ENCODE results near the gene NDFIP1. TPM values are rescaled to one million over a fixed set of nuclear protein-coding genes. Genes with fewer than 3 reads are reported as not detected.

Gene NDFIP1, protein sequence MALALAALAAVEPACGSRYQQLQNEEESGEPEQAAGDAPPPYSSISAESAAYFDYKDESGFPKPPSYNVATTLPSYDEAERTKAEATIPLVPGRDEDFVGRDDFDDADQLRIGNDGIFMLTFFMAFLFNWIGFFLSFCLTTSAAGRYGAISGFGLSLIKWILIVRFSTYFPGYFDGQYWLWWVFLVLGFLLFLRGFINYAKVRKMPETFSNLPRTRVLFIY
- total RNA-seq = 10 to 100 TPM; 50.4 to 61.1 (median 57.1) TPM
- long read RNA-seq, transcript NDFIP1-201 (8 exons, 3,851 nt) = major isoform, 24 of 27 reads
- long read RNA-seq, partial matches to known transcripts = 0 of 27 reads
- long read RNA-seq, other reads (novel, unspliced or antisense) = 3 of 27 reads

GRCh38 chr5:142108432-142109330, at the start of gene NDFIP1:
Gene NDFIP1 (plus strand): TSS chr5:142108779. CDS start chr5:142108975, 196 bp downstream.
- peak; percentile 97 for TF ChIP-seq POLR2A (IDR thresholded peaks at IDR 0.05)
- TF ChIP-seq, protein P1, sequence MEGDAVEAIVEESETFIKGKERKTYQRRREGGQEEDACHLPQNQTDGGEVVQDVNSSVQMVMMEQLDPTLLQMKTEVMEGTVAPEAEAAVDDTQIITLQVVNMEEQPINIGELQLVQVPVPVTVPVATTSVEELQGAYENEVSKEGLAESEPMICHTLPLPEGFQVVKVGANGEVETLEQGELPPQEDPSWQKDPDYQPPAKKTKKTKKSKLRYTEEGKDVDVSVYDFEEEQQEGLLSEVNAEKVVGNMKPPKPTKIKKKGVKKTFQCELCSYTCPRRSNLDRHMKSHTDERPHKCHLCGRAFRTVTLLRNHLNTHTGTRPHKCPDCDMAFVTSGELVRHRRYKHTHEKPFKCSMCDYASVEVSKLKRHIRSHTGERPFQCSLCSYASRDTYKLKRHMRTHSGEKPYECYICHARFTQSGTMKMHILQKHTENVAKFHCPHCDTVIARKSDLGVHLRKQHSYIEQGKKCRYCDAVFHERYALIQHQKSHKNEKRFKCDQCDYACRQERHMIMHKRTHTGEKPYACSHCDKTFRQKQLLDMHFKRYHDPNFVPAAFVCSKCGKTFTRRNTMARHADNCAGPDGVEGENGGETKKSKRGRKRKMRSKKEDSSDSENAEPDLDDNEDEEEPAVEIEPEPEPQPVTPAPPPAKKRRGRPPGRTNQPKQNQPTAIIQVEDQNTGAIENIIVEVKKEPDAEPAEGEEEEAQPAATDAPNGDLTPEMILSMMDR (IDR thresholded peaks at IDR 0.05) = peak; percentile 24 to 34 (median 28)
- intact Hi-C loops (cut with DNase I) = no loop called here
- H3K4me1 ChIP-seq = peaks cover 0 to 20% (median 8%) of the 10 kb centered on the region in 4 donors
- H3K4me3 ChIP-seq = peak within 1 kb of the TSS; percentile 75 to 91 (median 83)
- no peaks in the 10 kb centered on the region for H3K27me3 ChIP-seq
- peak within 1 kb of the TSS; percentile 97 to 99 (median 98) for H3K27ac ChIP-seq
- ATAC-seq = peak; percentile 96 to 99 (median 97)
- no peaks in the 10 kb centered on the region for H3K9me3 ChIP-seq
- whole genome bisulfite sequencing (ENCODE audit: insufficient coverage, low coverage, low lambda C conversion rate, missing lambda C conversion rate) = 0% methylated on average over 15 of the region's 103 CpGs
- H3K36me3 ChIP-seq = no peaks in the 10 kb centered on the region
- DNase-seq = peak; percentile 92 to 93 (median 93)

DNA sequence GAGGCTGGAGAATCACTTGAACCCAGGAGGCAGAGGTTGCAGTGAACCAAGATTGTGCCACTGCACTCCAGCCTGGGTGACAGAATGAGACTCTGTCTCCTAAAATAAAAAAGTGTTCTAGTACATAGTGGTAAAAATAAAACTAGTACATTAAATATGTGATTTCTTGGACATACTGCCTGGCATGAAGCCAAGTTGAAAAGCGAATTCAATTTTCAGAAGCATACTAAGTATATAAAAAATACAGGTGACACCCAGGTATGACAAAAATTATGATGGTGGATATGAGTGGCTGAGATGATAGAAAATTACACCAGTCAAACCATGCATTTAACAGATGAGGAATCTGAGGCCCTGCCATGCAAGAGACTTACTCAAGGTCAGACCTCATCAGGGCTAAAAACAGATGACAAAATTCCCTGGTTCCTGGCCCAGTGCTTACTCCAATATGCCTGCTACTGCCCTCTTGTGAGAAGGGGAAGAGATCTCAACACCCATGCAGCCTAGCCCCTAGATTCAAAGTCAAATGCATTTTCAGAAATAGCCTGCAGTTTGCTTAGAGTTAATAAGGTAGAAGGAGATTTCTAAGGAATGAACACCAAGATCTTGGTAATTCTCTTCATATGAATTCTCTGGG, 49.2 kb upstream of the NDFIP1 start:
- Histone ChIP-seq H3K4me3 (no peak overlapping the region), H3K36me3 (no peaks in the 10 kb centered on the region), H3K9me3 (no peaks in the 10 kb centered on the region), H3K27ac (no peak overlapping the region), H3K27me3 (no peaks in the 10 kb centered on the region), H3K4me1 (no peaks in the 10 kb centered on the region)
- 94% methylated on average over 1 of the region's 1 CpG for WGBS (ENCODE audit: insufficient coverage, low coverage, low lambda C conversion rate, missing lambda C conversion rate)
- DNase-seq = no peak
- TF ChIP-seq POLR2A (IDR thresholded peaks at IDR 0.05) = no peak
- TF ChIP-seq, protein P1 (IDR thresholded peaks at IDR 0.05) = peak in 2 of 4 donors; percentile 7 to 8
- intact Hi-C loops (cut with DNase I) = no loop called here
- ATAC-seq = peak; percentile 38 to 77 (median 58)

- no peak overlapping the region for H3K4me3 ChIP-seq
- TF ChIP-seq, protein P1 (IDR thresholded peaks at IDR 0.05) = no peak
- TF ChIP-seq POLR2A (IDR thresholded peaks at IDR 0.05) = no peak
Measured at GRCh38 chr5:142063376-142063775, 45.2 kb upstream of the NDFIP1 start.

GRCh38 chr5:142063878-142064331, 44.7 kb upstream of the NDFIP1 start:
- intact Hi-C loops (cut with DNase I) = no loop called here
- ATAC-seq (peak in 3 of 4 donors; percentile 14 to 40 (median 16)), DNase-seq (no peak)
- Histone ChIP-seq H3K27me3 (no peaks in the 10 kb centered on the region), H3K36me3 (no peaks in the 10 kb centered on the region), H3K9me3 (no peaks in the 10 kb centered on the region), H3K4me1 (no peaks in the 10 kb centered on the region), H3K27ac (no peak overlapping the region), H3K4me3 (no peak overlapping the region)
- TF ChIP-seq POLR2A (IDR thresholded peaks at IDR 0.05) = no peak
- TF ChIP-seq, protein P1 (IDR thresholded peaks at IDR 0.05) = no peak
- 38% methylated on average over 5 of the region's 10 CpGs for WGBS (ENCODE audit: insufficient coverage, low coverage, low lambda C conversion rate, missing lambda C conversion rate)

More at GRCh38 chr5:142063376-142063775, 45.2 kb upstream of the NDFIP1 start:
- no peak for DNase-seq
- Histone ChIP-seq H3K27ac (no peak overlapping the region), H3K36me3 (no peaks in the 10 kb centered on the region), H3K9me3 (no peaks in the 10 kb centered on the region), H3K4me1 (no peaks in the 10 kb centered on the region), H3K27me3 (no peaks in the 10 kb centered on the region)
- ATAC-seq = no peak
- intact Hi-C loops (cut with DNase I) = no loop called here
- WGBS (ENCODE audit: insufficient coverage, low coverage, low lambda C conversion rate, missing lambda C conversion rate) = 57% methylated on average over 4 of the region's 4 CpGs

Data from right lobe of liver (tissue), 6 donors.